VCaP (cell line): ENCODE measurements around the gene SCGB3A1.

Experiments
- H3K27ac ChIP-seq: fragments of 450-650 bp; 2 replicates; pipeline ENCODE4 v1.5.1; 2017
- CTCF ChIP-seq: fragments of 450-650 bp; conservative IDR thresholded peaks from 2 replicates; pipeline ENCODE4 v1.5.1; 2017; ENCODE audit warnings: mild to moderate bottlenecking, moderate library complexity

Gene SCGB3A1

GRCh38 chr5:180623411-180623834, 32.1 kb upstream of the SCGB3A1 start:
- TF ChIP-seq CTCF: no peak

GRCh38 chr5:180622910-180623309, 31.6 kb upstream of the SCGB3A1 start:
- H3K27ac ChIP-seq: no peak overlapping the region
- no peak for TF ChIP-seq CTCF

More at GRCh38 chr5:180623411-180623834, 32.1 kb upstream of the SCGB3A1 start:
- no peak overlapping the region for H3K27ac ChIP-seq

GRCh38 chr5:180621311-180621710, 30.0 kb upstream of the SCGB3A1 start:
- no peak for TF ChIP-seq CTCF
- H3K27ac ChIP-seq: no peak overlapping the region

- TF ChIP-seq CTCF: no peak
- no peak overlapping the region for H3K27ac ChIP-seq
Measured at GRCh38 chr5:180620014-180620413, 28.7 kb upstream of the SCGB3A1 start.

GRCh38 chr5:180619563-180619915, 28.2 kb upstream of the SCGB3A1 start:
- no peak overlapping the region for H3K27ac ChIP-seq
- TF ChIP-seq CTCF: no peak

- TF ChIP-seq CTCF: peak; percentile 92
- H3K27ac ChIP-seq: peak overlapping the region; percentile 73
Measured at GRCh38 chr5:180618829-180619562, 27.7 kb upstream of the SCGB3A1 start.

GRCh38 chr5:180618487-180618828, 27.2 kb upstream of the SCGB3A1 start:
- TF ChIP-seq CTCF: no peak
- peak overlapping the region; percentile 73 for H3K27ac ChIP-seq
